Islet precursor cell (in vitro differentiated cells): ENCODE measurements around the gene NAA38.

Experiments
- DNase-seq: peaks from one replicate; pipeline ENCODE4 v3.0.0-alpha.2; 2018

NAA38 gene

GRCh38 chr17:7820231-7820630, 37.1 kb downstream of the NAA38 start:
- no peak for DNase-seq

DNA sequence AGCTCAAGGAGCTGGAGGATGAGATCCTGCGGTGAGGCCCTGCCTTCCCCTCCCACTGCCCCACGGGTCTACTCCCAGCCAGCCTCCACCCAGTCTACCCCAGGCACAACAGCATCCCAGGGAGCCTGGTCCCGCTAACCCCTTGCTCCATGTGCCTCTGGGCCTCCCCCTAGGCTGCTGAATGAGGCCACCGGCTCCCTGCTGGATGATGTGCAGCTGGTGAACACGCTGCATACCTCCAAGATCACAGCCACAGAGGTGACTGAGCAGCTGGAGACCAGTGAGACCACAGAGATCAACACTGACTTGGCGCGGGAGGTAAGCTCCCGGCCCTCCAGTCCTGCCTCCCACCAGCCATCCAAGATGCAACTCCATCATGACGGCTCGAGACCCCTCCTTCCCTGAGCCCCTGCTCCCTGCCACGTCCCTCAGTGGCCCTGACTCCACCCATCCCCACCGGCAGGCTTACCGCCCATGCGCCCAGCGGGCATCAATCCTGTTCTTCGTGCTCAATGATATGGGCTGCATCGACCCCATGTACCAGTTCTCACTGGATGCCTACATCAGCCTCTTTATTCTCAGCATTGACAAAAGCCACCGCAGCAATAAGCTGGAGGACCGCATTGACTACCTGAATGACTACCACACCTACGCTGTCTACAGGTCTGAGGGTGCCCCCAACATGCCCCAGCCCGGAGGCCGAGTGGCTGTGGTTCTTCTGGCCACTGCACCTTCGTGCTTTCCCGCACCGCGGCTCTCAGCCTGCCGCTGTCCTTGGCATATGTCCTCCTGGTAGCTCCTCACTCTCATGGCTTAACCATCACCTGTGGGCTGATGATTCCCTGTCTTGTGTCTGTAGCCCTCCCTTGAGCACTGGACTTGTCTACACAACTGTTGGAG, 38.4 kb downstream of the NAA38 start:
- no peak for DNase-seq

GRCh38 chr17:7818026-7818425, 39.3 kb downstream of the NAA38 start:
- DNase-seq, result no peak

DNA sequence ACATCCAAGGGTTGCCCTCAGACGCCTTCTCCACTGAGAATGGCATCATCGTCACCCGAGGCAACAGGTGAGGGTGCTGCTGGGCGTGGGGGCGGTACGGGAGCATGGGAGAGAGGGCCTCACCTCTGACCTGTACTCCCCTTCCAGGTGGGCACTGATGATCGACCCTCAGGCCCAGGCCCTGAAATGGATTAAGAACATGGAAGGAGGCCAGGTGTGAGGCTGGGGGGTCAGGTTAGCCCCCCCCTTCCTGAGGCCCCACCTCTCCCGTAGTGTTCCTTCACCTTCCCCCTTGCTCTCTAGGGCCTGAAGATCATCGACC, 39.8 kb downstream of the NAA38 start:
- DNase-seq, result no peak

- peak; percentile 70 for DNase-seq
These were observed 40.3 kb downstream of the NAA38 start for GRCh38 chr17:7816926-7817642.

- DNase-seq, result no peak
These were observed 42.4 kb downstream of the NAA38 start for GRCh38 chr17:7814969-7815368.

- no peak for DNase-seq
These were observed 46.1 kb downstream of the NAA38 start for GRCh38 chr17:7811251-7811650.

DNA sequence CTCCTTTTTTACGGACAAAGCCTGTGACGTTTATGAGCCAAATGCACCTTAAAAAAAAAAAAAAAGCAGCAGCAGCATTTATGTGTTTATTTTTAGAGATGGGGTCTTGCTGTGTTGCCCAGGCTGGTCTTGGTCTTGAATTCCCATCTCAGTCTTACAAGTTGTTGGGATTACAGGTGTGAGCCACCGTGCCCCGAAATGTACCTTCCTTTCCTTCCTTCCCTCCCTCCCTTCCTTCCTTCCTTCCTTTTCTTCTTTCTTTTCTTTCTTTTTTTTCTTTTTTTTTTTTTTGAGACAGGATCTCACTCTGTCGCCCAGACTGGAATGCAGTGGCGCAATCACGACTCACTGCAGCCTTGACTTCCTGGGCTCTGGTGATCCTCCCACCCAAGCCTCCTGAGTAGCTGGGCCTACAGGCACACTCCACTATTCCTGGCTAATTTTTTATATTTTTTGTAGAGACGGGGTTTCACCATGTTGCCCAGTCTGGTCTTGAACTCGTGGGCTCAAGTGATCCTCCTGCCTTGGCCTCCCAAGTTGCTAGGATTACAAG, 47.5 kb downstream of the NAA38 start:
- peak; percentile 65 for DNase-seq

DNA sequence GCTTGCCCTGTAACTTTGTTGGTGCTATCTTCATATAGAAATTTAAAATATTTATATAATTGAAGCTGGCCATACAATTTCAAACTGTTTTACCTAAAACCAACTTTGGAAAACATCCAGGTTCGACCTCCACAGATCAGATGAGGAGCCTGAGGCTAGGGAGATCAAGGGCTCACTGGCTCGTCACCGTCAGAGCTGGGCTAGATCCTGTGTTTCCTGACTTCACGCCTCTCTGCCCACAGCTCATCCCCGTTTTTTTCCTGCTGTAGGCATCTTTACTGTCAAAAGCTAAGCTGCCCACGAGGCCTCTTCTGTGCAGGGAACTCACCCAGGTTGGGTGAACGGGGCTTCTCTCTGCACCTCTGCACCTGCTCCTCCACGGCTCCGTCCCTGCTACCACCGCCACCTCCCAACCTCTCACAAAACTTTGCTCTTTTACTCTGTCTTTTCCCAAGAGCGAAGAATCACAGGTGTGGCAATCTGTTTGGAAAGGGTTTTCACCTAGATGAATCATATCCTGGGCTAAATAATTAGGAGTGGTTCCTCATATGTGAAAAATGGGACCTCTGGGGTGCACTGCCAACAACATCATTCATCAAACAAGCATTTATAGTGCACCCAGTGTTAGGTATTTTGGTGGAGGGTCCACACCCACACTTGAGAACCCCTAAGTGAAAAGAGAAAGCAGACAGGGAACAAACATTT, 48.1 kb downstream of the NAA38 start:
- no peak for DNase-seq

DNA sequence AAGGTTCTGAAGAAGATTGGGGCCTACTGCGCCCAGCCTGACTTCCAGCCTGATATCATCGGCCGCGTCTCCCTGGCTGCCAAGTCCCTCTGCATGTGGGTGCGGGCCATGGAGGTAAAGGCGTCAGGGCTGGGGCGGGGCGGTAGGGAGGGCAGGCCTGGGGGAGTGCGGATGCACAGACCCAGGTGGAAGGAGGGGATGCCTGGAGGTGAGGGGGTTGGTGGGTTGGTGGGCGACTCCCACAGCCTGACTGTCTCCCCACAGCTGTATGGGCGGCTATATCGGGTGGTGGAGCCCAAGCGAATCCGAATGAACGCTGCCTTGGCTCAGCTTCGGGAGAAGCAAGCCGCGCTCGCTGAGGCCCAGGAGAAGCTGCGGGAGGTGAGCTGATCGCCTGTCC, 50.2 kb downstream of the NAA38 start:
- DNase-seq, result no peak
